Measurements from ENCODE around the gene CSRNP3.
A peak's percentile ranks its signal among the peaks of the same experiment; 100 is the strongest.

CSRNP3 gene

GRCh38 chr2:165469417-165469816 lies at the start of gene CSRNP3:
Gene CSRNP3 (plus strand): TSS chr2:165469698. CDS start chr2:165595066, 125,368 bp downstream.
- no peak for TF ChIP-seq CEBPB (IDR thresholded peaks at IDR 0.05)
- no peak for TF ChIP-seq EGR1 (IDR thresholded peaks at IDR 0.05)
- peak; percentile 53 for TF ChIP-seq MAX (IDR thresholded peaks at IDR 0.05)
- TF ChIP-seq YY1 (IDR thresholded peaks at IDR 0.05; ENCODE audit: low read depth) = 0 out of 2 replicates have a peak, but pooled peaks have one; percentile 32

GRCh38 chr2:165420231-165420630 lies 49.3 kb upstream of the CSRNP3 start:
- no peak for TF ChIP-seq CREB1 (IDR thresholded peaks at IDR 0.05; ENCODE audit: low read depth)
- TF ChIP-seq RAD21 (IDR thresholded peaks at IDR 0.05; ENCODE audit: low read depth) = no peak
- TF ChIP-seq USF1 (IDR thresholded peaks at IDR 0.05) = no peak
- TF ChIP-seq EP300 (IDR thresholded peaks at IDR 0.05; ENCODE audit: borderline replicate concordance) = no peak
- no peak for TF ChIP-seq FOXM1 (IDR thresholded peaks at IDR 0.05; ENCODE audit: borderline replicate concordance, low read depth)
- no peak for TF ChIP-seq CEBPB (IDR thresholded peaks at IDR 0.05)
- TF ChIP-seq TEAD4 (IDR thresholded peaks at IDR 0.05) = no peak
- no peak for TF ChIP-seq YY1 (IDR thresholded peaks at IDR 0.05; ENCODE audit: low read depth)
- no peak for TF ChIP-seq TCF12 (IDR thresholded peaks at IDR 0.05; ENCODE audit: low read depth)
- no peak for TF ChIP-seq NFIC (IDR thresholded peaks at IDR 0.05)
- no peak for TF ChIP-seq REST (IDR thresholded peaks at IDR 0.05; ENCODE audit: low read depth)

GRCh38 chr2:165423081-165423480 lies 46.4 kb upstream of the CSRNP3 start:
- no peak for TF ChIP-seq EGR1 (IDR thresholded peaks at IDR 0.05)
- TF ChIP-seq TCF12 (IDR thresholded peaks at IDR 0.05; ENCODE audit: low read depth) = no peak
- no peak for TF ChIP-seq RAD21 (IDR thresholded peaks at IDR 0.05; ENCODE audit: low read depth)
- TF ChIP-seq MAX (IDR thresholded peaks at IDR 0.05) = no peak

GRCh38 chr2:165425556-165425955 lies 43.9 kb upstream of the CSRNP3 start:
- TF ChIP-seq RAD21 (IDR thresholded peaks at IDR 0.05; ENCODE audit: low read depth) = no peak
- TF ChIP-seq REST (IDR thresholded peaks at IDR 0.05; ENCODE audit: low read depth) = no peak
- TF ChIP-seq FOXM1 (IDR thresholded peaks at IDR 0.05; ENCODE audit: borderline replicate concordance, low read depth) = no peak

- TF ChIP-seq FOXM1 (IDR thresholded peaks at IDR 0.05; ENCODE audit: borderline replicate concordance, low read depth) = no peak
- no peak for TF ChIP-seq TEAD4 (IDR thresholded peaks at IDR 0.05)
- TF ChIP-seq USF1 (IDR thresholded peaks at IDR 0.05) = no peak
- TF ChIP-seq RAD21 (IDR thresholded peaks at IDR 0.05; ENCODE audit: low read depth) = no peak
- no peak for TF ChIP-seq TAF1 (IDR thresholded peaks at IDR 0.05; ENCODE audit: low read depth)
- TF ChIP-seq EP300 (IDR thresholded peaks at IDR 0.05; ENCODE audit: borderline replicate concordance) = no peak
- no peak for TF ChIP-seq MAX (IDR thresholded peaks at IDR 0.05)
- TF ChIP-seq CREB1 (IDR thresholded peaks at IDR 0.05; ENCODE audit: low read depth) = no peak
- no peak for TF ChIP-seq ZBTB7A (IDR thresholded peaks at IDR 0.05; ENCODE audit: low read depth)
- no peak for TF ChIP-seq REST (IDR thresholded peaks at IDR 0.05; ENCODE audit: low read depth)
- TF ChIP-seq CEBPB (IDR thresholded peaks at IDR 0.05) = no peak
- no peak for TF ChIP-seq YY1 (IDR thresholded peaks at IDR 0.05; ENCODE audit: low read depth)
- TF ChIP-seq NFIC (IDR thresholded peaks at IDR 0.05) = no peak
Observed at GRCh38 chr2:165427686-165428085, 41.8 kb upstream of the CSRNP3 start.
